Measurements from ENCODE around the gene SOX13.

The SOX13 gene

DNA sequence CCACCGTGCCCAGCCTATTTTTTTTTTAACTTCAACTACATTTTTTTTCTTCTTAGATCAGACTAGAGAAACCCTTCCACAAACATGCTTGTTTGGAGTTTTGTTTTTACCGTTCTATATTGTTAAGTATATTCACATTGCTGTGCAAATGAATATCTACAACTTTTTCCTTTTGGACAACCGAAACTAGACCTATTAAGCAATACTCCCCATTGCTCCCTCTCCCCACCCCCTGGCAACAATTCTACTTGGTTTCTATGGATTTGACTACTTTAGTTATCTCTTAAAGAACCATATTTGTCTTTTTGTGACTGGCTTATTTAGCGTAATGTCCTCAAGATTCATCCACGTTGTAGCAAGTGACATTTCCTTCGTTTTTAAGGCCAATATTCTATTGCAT lies 59.8 kb downstream of the SOX13 start:
- DNase-seq: no peak

DNA sequence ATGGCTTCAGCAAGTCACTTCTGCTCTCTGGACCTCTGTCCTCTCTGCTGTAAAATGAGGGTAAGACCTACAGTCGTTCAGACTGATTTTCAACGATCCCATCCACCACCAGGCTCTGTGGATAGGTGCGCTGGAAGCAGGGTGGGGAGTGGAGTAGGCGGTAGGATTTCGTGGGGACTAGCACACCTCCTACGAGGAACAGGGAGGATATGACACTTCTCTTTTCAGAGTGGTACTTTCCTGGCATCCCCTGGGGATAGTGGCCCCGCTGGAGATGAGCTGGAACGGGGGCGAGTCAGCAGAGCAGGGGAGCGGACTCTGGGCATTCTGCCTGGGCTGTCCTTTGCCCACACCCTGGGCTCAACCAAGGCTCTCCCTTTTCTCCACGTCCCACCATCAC lies 61.2 kb downstream of the SOX13 start:
- DNase-seq: no peak

DNA sequence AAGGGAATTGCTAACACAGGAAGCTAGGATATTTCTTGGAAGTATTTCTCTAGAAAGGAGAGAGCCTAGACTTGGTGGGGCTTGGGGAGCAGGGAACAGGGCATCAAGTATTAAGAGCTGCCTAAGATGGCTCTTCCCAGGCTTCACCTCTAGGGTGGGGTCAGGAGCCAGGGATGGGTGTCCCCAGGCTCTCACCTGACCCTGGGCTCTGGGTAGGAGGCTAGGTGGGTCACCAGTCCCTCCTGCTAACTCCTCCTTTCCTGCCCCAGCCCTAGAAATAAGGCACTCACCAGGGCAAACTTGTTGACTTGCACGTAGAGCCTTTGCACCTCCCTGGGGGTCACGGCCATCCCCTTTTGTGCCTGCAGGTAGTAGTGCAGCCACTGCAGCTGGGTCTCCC lies 63.9 kb downstream of the SOX13 start:
- DNase-seq: no peak

DNA sequence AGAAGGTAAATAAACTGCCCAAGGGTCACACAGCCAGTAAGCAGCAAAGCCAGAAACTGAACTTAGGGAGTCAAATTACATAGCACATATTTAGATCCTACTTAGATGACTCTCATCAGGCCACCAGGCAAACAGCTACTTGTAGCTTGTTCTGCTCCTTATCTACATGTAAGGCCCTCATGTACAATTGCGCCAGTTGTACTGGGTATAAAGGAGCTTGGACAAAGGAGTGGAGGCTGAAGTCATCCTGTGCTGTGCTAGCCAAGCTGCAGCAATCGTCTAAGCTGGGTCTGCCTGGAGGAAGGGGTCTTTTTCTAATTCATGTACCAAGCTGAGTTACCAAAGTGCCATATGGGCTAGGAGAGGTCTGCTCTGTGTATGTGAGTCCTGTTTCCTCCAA lies 66.2 kb downstream of the SOX13 start:
- DNase-seq: no peak

DNA sequence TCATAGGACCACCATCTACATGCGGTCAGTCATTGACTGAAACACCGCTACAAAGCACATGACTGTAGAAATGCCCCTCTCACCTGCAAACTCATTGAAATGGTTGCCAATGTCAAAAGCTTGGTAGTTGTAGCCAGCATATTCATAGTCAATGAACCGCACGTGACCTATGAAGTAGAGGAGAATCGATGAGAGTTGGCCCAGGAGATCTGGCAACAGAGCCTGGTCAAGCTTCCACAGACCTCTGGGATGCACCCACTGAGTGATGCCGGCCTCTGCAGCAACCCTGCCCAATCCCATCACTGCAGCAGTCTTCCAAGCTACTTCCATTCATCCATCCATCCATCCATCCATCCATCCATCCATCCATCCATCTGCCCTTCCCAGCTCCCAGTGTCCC lies 67.0 kb downstream of the SOX13 start:
- no peak for DNase-seq

DNA sequence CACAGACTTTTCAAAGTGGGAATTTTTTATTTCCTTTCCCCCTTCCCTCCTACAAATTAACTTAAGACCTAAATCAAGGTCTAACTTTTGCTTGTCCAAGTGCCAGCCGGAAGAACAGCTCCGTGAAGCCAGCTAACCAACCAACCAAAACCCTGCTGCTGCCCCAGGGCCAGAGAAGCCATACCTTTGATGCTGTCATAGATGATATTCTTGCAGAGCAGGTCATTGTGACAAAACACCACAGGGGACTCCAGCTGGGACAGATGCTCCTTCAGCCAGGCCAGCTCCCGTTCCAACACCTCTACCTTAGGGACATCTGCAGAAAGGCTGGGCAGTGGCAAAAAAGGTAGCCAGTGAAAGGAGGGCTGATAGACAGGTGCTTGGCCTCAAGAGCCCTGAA lies 68.2 kb downstream of the SOX13 start:
- no peak for DNase-seq

DNA sequence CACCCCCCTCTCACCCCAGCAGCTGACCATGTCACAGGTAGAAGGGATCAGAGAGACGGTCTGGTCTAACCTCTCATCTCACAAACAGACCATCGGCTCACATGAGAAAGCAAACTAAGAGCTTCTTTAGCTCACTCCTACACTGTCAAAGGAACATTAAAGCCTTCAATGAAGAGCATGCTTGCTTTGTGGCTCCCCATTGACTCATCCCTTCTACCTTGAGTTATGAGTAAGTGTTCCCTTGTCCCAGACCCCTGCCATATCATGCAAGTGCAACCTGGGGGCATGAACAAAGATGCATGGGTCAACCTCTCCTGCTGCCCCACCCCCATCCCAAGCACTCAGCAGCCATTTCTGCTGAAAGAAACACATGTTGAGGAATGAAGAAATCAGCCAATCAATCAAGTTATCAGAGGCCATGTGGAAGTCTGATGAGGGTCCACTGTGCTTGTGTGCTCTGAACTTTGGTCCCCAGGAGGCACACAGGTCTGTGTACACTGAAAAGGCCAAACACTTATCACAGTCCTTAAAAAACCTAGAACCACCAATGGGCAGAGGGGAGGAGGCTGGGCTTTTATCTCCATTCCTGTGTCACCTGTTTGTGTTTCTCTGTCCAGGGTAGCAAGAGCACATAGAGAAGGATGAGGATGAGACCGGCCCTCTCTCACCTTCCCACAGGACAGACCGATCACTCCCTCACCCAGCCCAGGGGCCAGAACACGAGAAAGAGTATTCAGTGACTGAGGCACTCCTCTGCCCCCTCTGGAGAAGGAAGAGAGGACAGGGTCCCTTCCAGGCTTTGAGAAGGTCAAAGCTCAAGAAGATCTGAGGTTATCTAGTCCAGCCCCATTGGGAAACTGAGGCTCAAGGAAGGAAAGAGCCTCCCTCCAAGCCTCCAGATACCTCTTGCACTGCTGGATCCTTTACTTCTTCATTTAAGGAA lies 69.4 kb downstream of the SOX13 start:
- no peak for DNase-seq

DNA sequence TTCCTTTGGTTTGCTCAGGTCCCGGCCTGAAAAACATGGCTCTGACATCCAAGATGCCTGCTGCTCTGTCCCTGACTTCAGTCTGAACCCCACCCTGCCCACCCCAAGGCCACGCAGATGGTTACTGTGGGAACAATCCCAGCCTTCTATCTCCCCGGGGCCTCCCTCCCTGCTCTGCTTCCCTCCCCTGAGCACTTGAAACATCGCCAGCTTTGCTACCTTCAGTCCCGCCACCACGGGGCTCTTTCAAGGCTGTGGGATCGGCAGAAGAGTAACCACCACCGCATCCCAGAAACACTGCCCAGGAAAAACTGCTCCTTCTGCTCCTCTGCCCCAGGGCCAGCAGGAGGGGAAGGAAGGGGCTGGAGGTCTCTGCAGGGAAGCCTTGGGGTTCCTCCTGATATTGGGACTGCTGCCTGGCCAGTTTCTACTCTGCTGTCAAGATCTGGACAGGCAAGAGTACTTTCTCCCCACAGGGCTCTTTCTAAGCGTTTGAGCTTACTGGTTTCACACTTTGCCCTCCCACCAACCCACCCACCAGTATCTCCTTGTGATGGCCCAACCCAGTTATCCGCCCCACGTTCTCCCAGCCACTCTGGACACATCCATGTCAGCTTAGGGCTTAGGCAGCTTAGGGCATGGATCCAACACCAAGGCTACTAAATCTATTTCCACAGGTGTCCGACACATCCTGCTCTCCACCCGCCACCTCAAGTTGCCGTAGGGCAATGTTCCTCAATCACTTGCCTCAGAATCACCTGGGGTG lies 70.5 kb downstream of the SOX13 start:
- DNase-seq: no peak

DNA sequence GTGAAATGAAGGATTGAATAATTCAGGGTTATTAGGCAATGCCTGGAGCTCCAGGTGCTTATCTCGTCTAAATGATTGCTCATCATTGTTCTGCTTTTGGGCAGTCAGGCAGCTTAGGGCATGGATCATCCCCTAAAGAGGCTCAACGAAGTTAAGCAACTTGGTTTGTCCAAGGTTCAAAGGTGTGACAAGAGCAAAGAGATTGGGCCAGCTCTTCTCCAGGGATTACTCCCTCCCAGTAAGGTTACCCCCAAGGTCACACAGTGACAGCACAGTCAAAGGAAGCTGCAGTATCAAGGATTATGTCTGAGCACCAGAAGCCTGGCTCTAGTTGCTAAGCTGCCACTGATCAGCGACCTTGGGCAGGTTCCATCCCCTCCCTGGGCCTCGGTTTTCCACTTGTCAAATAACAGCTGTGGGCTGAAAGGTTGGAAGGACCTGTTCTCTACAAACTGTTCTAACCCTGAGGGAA lies 72.2 kb downstream of the SOX13 start:
- peak; percentile 64 for DNase-seq

DNA sequence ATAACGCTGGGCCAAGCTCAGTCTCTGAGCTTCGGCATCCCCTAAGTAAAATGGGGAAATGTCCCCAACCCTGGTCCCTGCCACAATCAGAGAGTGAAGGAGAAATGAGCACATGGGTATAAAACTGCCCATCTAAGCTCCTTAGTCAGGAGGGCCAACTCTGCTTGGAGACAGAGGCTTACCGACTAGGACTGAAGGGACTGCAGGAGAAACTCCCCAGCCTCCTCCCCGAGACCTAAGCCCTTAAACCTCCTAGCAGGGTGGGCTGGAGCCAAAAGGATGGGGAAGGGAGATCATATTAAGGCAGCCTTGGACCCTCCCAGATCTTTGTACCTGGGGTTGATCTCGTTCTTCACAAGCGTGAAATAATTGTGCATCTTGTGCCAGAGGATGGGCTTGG lies 73.4 kb downstream of the SOX13 start:
- no peak for DNase-seq

DNA sequence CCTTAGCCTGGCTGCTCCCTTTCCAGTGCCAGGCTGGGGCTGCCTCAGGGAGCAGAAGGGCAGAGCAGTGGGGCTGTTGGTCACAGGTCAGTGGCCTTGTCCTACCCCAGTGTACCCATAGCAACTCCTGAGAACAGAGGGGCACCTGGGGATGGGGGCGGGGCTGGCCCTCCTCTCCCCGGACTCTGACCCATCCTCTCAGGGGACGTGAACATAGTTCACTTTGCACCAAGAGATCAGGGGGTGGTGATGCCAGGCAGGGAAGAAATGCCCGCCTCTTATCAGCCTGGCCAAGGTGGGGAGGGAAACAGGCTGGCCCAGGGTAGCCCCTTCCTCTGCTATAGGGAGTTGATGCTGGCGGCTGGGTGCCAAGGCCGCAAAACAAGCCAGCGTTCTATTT lies 74.0 kb downstream of the SOX13 start:
- no peak for DNase-seq

DNA sequence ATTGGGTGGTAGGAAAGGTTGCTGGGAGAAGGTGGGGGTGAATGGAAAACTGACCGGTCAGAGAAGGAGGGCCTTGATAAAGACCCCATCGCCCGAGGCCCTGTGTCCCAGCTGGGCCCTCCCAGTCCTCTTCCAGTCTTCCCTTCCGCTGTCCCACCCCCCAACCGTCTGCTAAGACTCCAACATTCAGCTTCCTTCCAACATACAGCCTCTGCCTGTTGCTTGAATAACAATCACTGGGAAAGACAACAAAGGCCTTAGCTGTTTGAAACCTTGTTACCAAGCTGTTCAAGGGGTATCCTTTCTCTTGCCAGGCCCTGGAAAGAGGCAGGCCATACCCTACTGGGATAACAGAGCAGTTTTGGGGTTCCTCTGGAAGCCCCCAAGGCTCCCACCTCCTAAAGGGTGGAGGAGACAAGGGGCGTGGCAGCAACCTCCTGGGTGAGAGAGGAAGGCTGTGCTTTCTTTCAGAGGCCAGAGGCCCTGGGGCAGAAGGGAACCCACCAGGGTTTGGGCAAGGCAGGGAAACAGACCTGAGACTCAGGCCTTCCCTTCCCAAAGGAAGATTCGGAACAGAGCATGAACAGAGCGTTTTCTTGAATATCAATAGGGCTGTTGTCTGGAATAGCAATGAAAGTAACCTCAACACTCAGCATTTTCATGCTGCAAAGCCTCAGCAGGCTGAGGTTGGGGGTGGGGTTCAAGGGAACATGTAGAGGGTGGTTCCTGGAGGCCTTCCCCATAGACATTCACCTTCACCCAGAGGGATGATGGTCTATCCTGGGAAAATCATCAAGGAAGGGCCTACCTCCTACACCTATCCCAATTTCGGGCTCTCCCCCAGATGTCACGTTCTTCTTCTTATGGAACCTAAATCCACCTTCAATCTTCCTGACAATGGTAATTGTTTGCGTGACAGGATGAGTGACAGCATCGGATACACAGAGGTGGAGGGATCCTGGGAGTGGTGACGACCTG lies 74.8 kb downstream of the SOX13 start:
- DNase-seq: no peak

DNA sequence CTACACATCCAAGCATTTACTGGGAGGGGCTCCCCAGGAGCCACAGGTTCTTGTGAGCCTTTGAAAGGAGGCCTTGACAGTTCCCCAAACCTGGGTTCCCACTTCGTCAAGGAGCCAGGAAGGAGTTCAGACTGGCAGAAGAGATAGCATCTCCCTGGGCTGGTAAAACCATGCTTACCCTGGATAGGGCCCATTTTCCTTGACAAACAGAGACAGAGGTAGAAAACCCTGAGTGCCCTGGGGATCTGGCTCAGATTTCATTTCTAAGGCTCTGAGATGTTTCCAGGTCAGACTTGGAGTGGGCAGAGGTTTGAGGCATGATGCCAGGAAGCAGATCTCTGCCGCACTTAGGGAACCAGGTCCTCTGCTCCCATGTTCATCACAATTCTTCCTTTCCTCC lies 76.2 kb downstream of the SOX13 start:
- no peak for DNase-seq

DNA sequence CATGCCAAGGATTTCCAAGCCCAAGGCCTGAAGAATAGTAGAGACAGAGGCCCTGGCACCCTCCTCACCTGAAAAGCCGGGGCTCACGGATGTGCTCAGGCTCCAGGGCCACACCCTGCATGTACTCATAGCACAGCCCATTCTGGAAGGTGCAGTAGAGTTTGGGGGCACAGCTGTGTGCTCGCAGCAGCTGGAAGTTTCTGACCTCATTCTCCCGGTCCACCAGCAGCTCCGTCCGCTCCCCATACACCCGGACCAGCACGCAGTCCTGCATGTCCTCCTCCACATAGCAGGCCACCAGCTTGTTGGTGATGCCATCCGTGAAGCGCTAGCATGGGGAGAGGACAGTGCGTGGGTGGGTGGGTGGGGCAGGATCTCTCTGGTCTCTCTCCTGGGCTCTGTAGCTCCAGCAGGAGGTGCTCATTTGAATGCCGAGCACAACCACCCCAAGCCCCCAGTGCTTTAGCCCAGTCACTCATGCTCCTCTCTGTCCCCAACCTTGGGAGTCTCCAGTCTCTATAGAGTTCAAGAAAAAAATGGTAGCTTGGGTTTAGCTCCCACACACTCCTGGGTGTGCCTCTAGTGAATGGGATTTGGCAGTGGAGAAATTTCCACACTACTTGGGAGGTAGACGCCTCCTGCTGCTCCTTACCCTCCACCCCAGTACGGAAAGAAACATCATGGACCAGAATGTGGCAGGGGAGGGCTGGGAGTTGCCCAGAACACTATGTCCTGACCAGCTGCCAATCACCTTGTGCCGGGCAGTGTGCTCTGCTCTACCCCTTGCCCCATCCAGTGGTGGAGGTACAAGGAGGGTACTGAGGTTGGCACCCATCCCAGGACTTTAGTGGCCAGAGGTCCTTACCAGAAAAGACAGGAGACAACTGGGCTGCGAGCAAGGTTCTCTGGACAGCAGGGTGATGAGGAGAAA lies 77.0 kb downstream of the SOX13 start:
- DNase-seq: no peak

DNA sequence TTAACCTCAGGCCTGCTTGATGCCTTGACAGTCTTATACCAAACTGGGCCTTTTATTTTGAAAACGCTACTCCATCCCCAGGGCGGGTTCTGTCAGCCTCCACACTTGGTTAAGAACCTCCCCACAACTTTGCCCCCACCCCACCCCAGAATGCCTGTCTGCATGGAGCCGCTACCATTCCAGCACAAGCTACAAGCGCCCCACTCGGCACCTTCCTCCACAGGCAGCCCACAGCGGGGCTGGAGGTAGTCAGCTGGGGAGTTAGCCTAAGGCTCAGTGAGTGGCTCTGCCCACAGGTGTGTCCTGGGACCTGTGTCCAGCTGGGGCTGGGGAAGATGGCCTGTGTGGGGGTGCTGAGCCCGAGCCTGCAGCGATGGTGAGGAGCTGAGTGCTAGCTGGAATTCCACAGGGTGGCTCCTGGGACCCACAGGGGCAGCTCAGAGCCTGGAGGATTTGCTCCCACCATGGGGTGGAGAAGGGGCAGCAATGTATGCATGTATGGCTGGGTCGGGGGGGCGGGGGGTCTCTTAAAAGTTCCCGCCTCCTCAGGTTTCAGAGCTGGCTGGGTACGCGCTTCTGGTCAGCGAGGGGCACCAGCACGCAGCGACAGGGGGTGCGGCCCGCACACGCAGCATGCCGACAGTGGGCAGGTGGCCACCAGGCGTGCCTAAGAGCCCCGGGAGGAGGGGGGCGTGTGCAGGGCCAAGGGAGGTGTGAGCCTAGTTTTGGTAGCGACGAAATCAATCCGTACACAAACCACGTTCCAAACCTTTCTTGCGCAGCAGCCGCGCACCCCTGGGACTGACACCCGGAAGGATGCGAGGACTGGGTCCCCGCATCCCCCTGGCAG lies 78.0 kb downstream of the SOX13 start:
- no peak for DNase-seq

DNA sequence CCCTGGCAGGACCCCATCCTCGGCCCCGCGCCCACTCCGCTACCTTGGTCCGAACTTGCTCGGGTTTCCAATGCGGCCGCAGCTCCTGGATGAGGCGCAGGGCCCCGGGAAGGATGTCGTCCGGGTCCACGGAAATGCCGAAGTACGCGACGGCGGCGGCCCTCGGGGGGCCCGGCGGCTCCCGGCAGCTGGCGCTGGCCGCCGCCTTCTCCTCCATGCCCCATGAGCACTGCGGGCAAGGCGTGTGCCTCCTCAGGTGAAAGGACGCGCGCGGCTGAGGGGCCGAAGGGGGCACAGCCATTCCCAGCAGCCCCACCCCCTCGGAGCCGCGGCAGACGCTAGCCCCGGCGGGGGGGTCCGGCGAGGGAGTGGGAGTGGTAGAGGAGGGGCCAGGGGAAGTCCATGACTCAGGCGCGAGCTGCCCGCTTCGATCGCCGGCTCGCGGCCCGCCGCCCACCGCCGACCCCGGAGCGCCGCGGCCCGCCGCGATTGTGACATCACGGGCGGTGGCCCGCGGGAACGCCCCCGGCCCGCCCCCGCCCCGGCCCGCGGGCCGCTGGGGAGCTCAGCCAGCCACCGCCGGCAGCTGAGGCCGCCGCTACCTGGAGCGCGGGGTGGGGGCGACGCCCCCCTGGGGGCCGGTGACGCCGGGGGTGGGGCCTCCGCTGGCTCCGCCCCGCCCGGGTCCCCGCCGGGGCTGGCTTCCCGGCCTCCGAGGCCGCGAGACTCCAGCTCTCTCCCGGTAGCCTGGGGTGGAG lies 78.8 kb downstream of the SOX13 start, which contains the start of gene ETNK2:
Gene ETNK2, minus strand, starts transcription at position 493 of the 758 bp plus-strand sequence. Its CDS starts 192 bp downstream, at position 301.
- DNase-seq: no peak

DNA sequence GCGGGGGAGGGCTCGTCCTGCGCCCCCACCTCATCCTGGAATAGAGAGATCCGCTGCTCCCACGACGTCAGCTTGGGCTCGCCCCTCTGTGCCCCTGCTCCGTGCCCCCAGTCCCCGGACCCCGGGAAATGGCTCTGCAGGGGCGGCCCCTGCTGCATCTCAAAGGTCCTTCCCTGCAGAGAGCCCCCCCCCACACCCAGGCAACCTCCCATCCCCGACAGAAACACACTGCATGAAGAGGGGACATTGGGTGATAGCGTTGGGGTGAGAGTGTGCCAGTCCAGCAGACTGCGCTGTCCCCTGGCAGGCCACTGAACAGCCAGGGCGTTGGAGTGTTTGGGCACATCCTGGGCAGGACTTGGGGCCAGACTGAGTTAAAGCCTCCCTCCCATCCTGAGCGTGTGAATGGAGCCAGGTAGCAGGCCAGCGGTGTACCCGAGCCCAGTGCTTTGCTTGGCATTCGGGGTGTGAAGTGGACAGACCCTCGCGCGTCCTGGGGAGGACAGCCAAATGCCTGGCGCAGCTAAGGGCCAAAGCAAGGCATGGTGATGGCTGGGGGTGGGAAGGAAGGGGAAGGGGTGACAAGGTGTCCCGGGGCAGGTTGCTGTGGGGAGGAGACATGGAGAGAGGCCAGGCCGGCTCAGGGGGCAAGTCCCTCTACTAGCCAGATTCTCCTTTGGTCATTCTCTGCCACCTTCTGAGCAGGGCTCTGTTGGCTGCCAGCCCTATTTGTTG lies 79.6 kb downstream of the SOX13 start:
- no peak for DNase-seq

DNA sequence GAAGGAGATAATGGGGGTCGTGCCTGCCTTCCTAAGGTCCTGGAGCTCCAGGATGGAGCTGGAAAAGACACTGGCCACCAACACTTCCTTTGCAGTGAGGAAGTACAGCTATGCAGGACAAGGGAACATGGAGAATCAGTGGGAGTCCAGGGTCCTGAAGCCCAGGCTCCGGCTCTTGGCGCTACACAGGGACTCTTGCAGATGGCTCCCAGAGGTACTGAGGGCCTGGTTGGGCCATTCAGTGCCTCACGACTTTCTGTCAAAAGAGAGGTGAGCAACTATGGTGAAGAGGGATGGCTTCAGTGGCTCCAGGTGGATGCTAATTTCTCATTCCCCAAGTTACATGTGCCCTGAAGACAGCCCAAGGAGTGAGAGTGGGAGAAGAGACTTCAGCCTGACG lies 80.8 kb downstream of the SOX13 start:
- DNase-seq: no peak

All from OCI-M1 (cell line).